ENCODE data around the gene KCNA3.
"Not testable (repeated sequence)": the region's sequence is repeated elsewhere in the genome, so short reads cannot be mapped to it uniquely, and the experiment has no call there.

Gene KCNA3

DNA sequence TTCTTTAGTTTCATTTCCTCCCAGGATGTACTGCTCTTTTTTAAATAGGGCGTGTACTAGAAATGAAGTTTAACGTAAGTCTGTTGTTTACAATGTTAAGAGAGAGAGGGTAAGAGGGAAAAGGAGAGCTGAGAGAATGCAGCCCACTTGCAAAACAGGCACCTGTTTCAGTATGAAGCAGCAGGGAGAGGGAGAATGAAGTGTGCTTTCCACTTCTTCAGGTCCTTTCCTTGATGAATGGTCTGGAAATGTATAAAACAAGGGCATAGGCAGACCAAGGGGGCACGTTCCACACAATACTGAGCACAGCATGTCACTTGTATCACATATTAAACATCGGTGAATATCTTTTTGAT lies 2.0 kb downstream of the KCNA3 start:
- TF ChIP-seq, protein P1, sequence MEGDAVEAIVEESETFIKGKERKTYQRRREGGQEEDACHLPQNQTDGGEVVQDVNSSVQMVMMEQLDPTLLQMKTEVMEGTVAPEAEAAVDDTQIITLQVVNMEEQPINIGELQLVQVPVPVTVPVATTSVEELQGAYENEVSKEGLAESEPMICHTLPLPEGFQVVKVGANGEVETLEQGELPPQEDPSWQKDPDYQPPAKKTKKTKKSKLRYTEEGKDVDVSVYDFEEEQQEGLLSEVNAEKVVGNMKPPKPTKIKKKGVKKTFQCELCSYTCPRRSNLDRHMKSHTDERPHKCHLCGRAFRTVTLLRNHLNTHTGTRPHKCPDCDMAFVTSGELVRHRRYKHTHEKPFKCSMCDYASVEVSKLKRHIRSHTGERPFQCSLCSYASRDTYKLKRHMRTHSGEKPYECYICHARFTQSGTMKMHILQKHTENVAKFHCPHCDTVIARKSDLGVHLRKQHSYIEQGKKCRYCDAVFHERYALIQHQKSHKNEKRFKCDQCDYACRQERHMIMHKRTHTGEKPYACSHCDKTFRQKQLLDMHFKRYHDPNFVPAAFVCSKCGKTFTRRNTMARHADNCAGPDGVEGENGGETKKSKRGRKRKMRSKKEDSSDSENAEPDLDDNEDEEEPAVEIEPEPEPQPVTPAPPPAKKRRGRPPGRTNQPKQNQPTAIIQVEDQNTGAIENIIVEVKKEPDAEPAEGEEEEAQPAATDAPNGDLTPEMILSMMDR (IDR thresholded peaks at IDR 0.05; ENCODE audit: low read depth, low read length) = no peak
- H3K4me3 ChIP-seq (ENCODE audit: low read depth, low read length) = no peak overlapping the region

- TF ChIP-seq, protein P1 (IDR thresholded peaks at IDR 0.05; ENCODE audit: low read depth, low read length) = no peak
- H3K4me3 ChIP-seq (ENCODE audit: low read depth, low read length) = no peak overlapping the region
These were observed 2.6 kb downstream of the KCNA3 start for GRCh38 chr1:110672001-110672752.

DNA sequence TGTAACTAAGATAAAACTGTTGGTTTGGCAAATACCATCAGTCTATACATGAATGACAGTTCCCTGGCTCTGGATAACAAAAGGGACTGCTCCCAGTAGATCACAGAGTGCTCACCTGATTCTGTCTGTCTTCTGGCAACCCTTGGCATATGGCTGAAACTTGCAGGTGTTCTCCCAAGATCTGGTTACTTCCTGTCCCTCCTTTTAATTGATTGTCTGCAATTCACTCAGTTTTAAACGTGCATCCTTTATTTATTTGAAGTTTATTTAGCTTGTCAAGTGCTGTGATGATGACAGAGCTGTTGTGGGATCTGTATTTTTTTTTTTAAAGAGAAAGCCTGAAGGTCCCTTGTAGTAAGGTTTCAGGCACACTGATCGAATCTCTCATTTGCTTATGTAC lies 3.4 kb downstream of the KCNA3 start:
- TF ChIP-seq, protein P1 (IDR thresholded peaks at IDR 0.05; ENCODE audit: low read depth, low read length) = no peak
- no peak overlapping the region for H3K4me3 ChIP-seq (ENCODE audit: low read depth, low read length)

GRCh38 chr1:110668549-110668948 lies 6.2 kb downstream of the KCNA3 start:
- TF ChIP-seq, protein P1 (IDR thresholded peaks at IDR 0.05; ENCODE audit: low read depth, low read length) = no peak
- no peak overlapping the region for H3K4me3 ChIP-seq (ENCODE audit: low read depth, low read length)

DNA sequence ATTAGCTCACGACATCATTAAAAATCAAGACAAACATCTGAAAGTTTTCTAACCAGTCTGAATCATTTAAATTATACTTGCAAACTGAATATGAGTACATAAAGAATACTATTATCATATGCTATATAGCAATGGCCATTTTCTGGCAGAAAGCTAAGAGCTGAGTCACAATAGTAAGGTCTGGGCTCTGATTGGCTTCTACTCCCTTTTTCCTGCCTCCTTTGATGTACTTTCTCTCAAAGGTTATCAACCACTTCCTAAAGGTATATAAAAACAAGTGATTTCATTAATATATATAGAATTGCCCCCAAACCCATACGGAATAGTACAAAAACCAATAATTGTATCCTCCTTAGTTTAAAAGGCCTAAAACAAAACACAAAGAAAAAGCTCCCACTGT lies 7.0 kb downstream of the KCNA3 start:
- TF ChIP-seq, protein P1 (IDR thresholded peaks at IDR 0.05; ENCODE audit: low read depth, low read length) = no peak
- H3K4me3 ChIP-seq (ENCODE audit: low read depth, low read length) = no peak overlapping the region

GRCh38 chr1:110663241-110663640 lies 11.5 kb downstream of the KCNA3 start:
- H3K4me3 ChIP-seq (ENCODE audit: low read depth, low read length) = no peak overlapping the region
- TF ChIP-seq, protein P1 (IDR thresholded peaks at IDR 0.05; ENCODE audit: low read depth, low read length) = no peak

- H3K4me3 ChIP-seq (ENCODE audit: low read depth, low read length) = not testable (repeated sequence)
These were observed 15.2 kb downstream of the KCNA3 start for GRCh38 chr1:110659559-110659958.

GRCh38 chr1:110657351-110657750 lies 17.4 kb downstream of the KCNA3 start:
- H3K4me3 ChIP-seq (ENCODE audit: low read depth, low read length) = no peak overlapping the region
- TF ChIP-seq, protein P1 (IDR thresholded peaks at IDR 0.05; ENCODE audit: low read depth, low read length) = no peak

Measured in WI38 (cell line).